NCI-H446 (cell line): Measurements from ENCODE around the gene PNRC1.
"Not testable (repeated sequence)": the region's sequence is repeated elsewhere in the genome, so short reads cannot be mapped to it uniquely, and the experiment has no call there.

Experiments
- DNase-seq, 2 experiments: peaks; one replicate each; lab custom pipeline; 2025; lab: John Stamatoyannopoulos, UW

PNRC1 gene

DNA sequence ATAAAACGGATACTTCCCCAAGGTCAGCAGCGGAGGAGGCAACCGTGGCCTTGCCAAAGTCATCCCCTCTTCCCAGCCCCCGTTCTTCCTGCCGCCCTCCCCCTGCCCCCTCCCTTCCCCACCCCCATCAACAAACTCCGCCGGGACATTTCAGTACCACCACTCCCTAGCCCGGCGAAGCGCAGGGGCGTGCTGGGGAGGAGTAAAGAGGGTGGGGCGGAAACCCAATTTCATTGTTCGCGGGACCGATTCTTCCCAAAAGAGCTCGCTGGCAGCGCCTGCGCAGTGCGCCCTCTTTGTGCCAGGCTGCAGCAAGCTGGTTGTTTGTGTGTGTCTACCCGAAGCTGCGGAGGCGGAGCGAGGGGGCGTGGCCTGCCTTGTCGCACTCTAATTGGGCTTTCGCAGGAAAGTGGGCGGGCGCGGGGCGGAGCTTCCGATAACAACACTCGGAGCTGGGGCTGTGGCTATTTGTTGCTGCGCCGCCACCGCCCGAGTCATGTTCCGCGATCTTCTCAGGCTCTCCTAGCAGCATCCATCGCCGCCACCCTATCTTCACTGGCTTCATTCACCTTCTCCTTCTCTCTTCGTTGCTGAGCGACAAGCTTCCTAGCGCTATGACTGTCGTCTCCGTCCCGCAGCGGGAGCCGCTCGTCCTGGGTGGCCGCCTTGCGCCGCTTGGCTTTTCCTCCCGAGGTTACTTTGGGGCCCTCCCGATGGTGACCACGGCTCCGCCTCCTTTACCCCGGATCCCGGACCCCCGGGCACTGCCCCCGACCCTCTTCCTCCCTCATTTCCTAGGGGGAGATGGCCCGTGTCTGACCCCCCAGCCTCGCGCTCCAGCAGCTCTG is at the start of gene PNRC1:
TSS of gene PNRC1 (plus strand) at position 471 of the 848 bp plus-strand sequence. CDS start at position 615, 144 bp downstream.
- peak; percentile 97 to 98 for DNase-seq

DNA sequence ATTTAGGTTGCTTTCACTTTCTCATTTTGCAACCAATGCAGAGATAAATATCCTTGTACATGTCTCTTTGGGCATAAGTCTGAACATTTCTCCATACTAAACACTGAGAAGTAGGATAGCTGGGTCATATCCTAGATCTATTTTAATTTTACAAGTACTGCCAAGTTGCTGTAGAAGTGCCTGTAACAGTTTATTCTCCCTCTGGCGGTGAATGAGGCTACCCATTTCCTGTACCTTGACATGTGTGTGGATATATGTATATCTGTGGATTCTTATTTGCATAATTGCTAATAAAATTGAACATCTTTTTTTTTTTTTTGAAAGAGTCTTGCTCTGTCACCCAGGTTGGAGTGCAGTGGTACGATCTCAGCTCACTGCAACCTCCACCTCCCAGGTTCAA is 48.0 kb upstream of the PNRC1 start:
- no peak for DNase-seq

GRCh38 chr6:89033461-89033860 is 47.1 kb upstream of the PNRC1 start:
- no peak for DNase-seq

GRCh38 chr6:89034116-89034515 is 46.4 kb upstream of the PNRC1 start:
- not testable (repeated sequence) for DNase-seq

GRCh38 chr6:89034586-89035251 is 45.8 kb upstream of the PNRC1 start:
- DNase-seq, result no peak

DNA sequence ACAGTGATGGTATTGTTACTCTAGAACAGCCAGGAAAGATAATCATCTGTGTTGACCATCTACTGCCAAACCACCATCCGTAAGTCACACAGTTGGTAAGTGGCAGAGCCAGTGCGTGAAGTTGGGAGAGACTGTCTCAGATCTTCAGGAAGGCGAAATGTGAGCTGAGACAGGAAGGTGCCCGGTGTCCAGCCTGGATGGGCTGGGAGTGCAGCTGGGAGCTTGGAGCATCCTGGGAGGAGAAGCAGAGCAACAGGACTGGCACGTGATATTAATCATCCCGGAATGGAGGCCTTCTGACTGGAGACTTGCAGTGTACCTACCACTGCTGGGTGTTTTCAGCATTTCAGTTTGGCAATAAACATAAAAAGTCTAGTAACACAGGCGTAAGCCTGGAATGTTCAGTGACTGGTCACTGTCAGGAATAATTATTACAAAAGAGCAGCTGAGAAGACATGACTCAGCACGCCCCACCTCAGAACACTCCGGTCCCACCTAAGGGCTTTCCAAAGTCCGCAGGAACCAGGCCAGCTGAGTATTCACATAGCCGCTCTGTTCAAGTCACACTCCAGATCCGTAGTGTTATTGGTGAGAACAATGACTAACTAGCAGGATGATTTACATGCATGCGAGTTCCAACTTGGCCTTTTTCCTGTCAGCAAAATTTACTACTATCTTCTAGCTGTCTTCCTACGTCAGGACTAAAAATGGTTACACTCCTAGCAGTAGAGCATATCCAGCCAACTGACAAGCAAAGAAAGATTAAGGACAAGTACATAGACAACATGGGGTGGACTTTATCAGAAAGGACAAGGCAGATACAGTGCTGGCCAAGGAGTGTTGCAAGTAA is 45.1 kb upstream of the PNRC1 start:
- DNase-seq, result peak; percentile 27 to 43

GRCh38 chr6:89037141-89037900 is 43.2 kb upstream of the PNRC1 start:
- no peak for DNase-seq

DNA sequence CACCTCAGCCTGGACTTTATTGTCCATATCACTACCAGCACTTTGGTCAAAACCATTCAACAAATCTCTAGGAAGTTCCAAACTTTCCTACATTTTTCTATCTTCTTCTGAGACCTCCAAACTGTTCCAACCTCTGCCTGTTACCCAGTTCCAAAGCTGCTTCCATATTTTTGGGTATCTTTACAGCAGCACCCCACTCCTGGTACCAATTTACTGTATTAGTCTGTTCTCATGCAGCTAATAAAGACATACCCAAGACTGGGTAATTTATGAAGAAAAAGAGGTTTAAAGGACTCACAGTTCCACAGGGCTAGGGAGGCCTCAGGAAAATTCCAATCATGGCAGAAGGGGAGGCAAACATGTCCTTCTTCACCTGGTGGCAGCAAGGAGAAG is 42.7 kb upstream of the PNRC1 start:
- DNase-seq, result not testable (repeated sequence)

- DNase-seq, result no peak
These were observed 37.9 kb upstream of the PNRC1 start for GRCh38 chr6:89042664-89043063.

- DNase-seq, result no peak
These were observed 36.1 kb upstream of the PNRC1 start for GRCh38 chr6:89044328-89045010.

DNA sequence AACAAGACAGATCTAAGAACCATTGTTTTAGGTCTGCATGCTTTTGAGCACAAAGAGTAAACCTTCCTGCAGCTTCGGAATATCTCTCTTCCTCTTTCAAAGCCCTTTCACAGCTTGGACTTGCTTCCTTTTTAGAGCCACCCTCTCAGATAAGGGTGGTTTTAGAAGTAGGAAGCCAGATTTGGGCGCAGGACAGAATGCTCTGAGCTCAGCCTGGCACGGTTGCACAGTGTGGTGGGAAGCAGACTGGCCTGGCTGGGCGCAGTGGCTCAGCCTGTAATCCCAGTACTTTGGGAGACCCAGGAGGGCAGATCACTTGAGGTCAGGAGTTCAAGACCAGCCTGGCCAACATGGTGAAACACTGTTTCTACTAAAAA is 35.6 kb upstream of the PNRC1 start:
- no peak for DNase-seq

DNA sequence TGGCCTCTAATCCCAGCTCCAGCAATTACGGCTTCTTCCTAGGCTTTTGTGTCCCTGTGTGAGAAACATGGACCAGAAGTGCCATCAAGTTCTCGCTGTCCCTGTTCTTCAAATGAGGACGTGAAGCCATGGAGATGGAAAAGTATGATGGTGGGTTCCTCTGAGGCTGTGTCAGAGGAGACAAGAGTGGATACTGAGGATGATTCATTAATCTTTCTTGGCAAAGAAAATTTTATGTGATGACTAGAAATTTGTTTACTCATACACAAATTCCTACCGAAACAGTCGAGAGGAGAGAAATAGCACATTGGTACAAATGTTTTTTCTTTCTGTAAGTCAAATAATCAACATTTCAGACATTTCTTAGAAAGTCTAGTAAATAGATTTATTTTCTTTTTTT is 35.0 kb upstream of the PNRC1 start:
- no peak for DNase-seq

DNA sequence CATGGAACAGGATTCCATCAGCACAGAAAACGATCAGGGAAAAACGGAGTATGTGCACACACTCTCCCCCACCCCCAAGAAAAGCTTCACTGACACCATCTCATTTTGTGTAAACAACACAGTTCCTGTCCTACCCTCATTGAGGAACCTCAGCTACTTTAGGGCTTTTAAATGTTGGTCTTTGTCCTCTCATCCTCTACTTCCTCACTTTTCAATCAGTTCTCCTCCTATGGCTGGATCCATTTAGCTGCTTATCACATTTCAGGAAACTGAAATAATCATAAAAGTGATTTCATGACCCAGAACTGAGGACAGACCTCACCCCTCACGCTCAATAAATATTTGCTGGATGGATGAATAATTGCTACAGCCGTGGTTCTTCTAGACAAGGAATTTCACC is 33.1 kb upstream of the PNRC1 start:
- DNase-seq, result no peak

DNA sequence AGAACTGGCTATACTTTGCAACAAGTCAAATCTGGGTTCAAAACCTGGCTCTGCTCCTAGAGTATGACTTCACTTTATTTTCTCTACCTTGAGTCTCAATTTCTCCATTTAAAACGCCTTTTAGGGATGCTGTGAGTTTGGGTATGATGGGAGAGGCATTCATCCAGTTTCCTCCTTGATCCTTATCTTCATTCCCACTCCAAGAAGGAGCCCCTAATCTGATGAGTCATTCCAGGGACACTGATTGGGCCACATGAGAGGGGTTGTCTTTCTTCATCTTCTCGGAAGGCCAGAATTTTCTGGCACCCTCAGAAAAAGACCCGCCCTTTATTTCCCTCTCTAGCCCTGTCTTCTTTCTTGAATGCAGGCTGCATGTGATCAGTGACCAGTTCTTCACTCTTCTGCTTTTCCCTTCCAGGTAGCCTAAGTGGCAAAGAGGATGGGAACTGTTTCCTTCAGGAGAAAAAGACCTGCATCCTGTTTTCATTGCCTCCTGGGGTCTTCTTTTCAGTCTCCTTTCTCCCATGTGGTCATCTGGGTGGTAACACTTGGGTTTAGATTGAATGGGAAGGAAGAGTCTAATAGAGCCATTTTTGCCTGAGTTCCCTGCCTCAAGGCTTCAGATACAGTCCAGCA is 32.1 kb upstream of the PNRC1 start:
- no peak for DNase-seq

- peak in 1 of 2 experiments; percentile 51 for DNase-seq
These were observed 31.6 kb upstream of the PNRC1 start for GRCh38 chr6:89048985-89049384.

- DNase-seq, result no peak
These were observed 30.4 kb upstream of the PNRC1 start for GRCh38 chr6:89050155-89050554.

- DNase-seq, result no peak
These were observed 29.9 kb upstream of the PNRC1 start for GRCh38 chr6:89050697-89051096.

- DNase-seq, result no peak
These were observed 28.9 kb upstream of the PNRC1 start for GRCh38 chr6:89051676-89052075.

- DNase-seq, result no peak
These were observed 26.3 kb upstream of the PNRC1 start for GRCh38 chr6:89054208-89054607.

DNA sequence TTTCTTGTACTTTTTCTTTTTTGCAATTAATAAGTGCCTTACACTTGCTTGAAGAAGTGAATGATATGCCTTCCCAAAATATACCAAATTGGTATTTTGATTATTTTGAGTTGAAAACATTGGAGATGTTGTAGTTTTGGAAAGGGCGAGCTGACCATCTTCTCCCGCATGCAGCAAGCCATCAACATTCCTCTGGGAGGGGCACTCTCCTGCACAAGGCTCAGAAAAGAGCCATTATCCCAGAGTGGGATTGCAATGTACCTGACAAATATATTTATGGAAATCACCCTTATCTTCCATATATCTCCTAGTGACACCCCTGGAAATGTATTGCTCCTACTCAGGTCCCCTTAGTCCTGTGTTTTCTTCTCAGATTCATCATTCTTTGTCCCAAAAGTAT is 22.8 kb upstream of the PNRC1 start:
- DNase-seq, result no peak

GRCh38 chr6:89058627-89059026 is 21.9 kb upstream of the PNRC1 start:
- peak in 1 of 2 experiments; percentile 23 for DNase-seq
